CD4-positive, alpha-beta T cell treated with Interleukin-2 at 100 ng/mL for 4 hours (primary cell): ENCODE measurements around the gene CPB1.
"Not testable (repeated sequence)": the region's sequence is repeated elsewhere in the genome, so short reads cannot be mapped to it uniquely, and the experiment has no call there.

Experiments
- DNase-seq: peaks from one replicate; pipeline ENCODE4 v3.0.0-alpha.2; 2020; ENCODE audit warnings: low spot score

Gene CPB1

DNA sequence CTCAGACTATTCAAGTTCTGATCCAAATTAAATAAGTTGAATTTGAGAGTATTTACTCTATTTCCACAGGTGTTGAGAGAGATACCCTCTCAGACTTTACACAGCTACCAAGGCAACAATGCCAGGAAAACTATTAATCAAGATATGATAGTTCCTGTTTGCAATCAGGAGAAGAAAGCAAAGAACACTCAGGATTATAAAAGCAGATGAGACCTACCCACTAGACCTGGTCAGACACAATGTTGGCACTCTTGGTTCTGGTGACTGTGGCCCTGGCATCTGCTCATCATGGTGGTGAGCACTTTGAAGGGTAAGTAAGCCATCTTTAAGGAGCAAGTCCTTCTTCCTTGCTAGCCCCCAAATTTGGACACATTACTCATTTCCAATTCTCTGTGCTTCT, at the start of gene CPB1:
TSS of gene CPB1 (plus strand) at position 227 of the 400 bp plus-strand sequence. CDS start at position 240, 13 bp downstream.
- no peak for DNase-seq

DNA sequence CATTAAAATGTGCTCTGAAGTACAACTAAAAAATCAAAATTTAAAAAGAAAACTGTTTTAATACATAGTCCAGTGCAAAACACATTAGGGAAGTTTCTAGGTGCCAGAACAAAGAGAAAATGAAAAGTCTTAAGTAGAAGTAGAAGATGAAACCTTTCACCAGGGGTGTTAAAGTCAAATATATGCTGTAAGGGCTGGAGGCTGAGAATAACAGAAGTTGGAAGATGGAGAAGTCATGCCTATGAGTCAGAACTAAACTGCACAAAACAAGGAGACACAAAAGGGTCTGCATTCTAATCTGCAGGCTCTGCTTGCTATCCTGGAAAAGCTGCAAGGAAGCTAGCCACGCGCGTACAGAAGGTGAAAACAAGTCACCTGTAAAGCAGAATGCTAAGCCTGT, 48.7 kb upstream of the CPB1 start:
- DNase-seq = no peak

DNA sequence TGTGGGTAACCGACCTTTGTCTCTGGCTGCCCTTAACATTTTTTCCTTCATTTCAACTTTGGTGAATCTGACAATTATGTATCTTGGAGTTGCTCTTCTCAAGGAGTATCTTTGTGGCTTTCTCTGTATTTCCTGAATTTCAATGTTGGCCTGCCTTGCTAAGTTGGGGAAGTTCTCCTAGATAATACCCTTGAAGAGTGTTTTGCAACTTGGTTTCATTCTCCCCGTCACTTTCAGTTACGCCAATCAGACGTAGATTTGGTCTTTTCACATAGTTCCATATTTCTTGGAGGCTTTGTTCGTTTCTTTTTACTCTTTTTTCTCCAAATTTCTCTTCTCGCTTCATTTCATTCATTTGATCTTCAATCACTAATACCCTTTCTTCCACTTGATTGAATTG, 42.6 kb upstream of the CPB1 start:
- DNase-seq = not testable (repeated sequence)

DNA sequence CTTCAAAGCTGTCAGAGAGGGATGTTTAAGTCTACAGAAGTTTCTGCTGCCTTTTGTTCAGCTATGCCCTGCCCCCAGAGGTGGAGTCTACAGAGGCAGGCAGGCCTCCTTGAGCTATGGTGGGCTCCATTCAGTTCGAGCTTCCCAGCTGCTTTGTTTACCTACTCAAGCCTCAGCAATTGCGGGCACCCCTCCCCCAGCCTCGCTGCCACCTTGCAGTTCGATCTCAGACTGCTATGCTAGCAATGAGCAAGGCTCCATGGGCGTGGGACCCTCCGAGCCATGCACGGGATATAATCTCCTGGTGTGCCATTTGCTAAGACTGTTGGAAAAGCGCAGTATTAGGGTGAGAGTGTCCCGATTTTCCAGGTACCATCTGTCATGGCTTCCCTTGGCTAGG, 41.5 kb upstream of the CPB1 start:
- DNase-seq = not testable (repeated sequence)

DNA sequence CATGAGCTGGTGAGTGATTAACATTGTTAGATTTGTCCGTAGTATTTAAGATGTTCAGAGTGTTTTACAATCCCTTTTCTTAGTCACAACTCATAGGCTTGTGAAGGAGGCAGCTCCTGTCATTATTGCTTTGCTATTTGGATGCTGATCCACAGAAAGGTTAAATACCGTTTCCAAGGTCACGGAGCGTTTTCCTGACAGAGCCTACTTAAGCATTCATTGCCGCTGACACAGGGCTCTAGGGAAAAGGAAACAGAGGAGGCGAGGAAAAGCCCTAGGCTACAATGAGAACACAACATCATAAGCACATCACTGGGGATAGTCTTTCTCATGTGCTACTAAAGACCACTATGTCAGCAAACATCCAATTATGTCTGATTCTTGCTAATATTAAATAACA, 38.5 kb upstream of the CPB1 start:
- DNase-seq = no peak

DNA sequence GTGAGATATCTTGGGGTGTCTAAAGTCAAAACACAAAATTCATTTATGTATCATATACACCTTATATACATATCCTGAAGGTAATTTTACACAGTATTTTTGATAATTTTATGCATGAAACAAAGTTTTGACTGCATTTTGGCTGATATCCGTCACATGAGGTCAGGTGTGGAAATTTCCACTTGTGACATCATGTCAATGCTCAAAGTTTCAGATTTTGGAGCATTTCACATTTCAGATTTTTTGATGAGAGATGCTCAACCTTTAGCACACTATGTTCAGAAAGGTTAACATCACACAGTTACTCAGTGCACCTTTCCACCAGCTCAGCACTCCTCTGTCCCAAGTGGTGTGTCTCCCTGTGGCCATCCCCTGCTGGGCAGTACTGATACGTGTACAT, 37.7 kb upstream of the CPB1 start:
- DNase-seq = no peak

DNA sequence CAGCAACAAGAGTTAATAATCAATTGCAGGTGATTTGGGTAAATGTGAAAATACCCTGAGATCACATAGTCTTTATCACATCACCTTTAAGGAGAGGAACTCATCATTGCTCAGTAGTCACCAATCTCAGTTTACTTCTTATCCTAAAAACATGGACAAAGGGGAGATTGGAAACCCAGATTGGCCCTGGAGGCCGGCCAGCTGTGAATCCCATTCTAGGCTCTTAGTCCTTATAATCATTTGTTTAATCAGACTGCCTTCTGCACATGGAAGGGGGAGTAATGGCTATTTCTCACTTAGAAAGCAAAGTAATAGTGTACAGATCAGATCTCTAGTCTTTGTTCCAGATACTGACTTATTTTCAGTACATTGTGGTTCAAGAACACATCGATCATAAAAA, 37.2 kb upstream of the CPB1 start:
- no peak for DNase-seq

DNA sequence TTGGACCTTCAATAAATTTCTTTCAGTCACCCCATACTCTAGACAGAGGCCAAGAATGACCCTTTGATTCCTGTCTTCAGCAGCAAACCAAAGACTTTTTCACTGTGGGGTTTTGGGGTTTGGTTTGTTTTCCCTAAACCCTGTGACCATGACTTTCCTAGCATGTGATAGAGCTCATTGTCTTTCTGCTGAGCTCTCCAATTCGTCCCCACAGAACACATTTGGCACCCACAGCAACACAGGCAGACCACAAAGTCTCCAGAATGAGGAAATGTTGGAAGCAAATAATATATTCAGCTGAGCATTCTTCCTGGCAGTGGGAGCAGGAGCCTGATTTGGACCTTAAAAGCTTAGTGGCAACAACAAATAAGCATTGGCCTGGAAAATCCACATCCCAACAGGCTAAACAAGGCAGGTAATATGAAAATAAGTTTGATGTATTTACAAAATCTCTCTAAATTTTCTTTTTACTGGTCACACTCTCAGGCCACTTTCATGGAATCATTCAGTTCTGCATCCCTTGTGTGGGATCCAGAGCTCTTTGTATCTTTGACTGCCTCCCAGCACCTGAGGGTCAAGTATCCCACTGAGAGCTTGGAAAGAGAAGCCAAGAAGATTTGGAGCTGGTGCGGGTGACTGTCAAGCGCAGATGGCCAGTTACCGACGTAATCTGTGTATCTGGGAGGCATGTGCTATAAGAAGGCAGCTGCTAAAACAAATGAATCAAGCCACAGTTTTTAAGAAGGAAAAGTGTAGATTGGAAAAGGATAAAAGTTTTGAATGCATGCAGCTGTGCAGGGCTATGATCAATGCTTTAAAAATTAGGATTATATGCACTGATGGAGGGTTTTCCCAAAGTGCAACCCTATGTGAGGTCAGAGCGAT, 36.5 kb upstream of the CPB1 start:
- DNase-seq = no peak

DNA sequence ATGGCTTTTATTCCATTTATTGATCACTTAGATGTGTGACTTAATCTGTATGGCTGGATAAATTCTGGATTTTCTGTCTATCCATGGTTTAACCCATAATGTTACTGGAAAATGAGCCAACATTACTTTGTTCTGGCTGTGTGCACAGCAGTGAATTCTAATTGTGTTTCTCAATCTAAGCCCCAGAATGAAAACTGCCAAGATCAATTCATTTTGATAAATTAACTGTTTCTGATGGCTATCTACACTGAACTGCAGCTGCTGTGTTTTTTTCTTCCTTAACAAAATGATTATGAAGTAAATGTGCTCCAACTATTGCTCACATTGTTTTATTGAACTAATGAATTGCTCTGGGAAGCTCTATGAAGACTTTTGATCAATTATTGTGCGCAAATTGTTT, 35.7 kb upstream of the CPB1 start:
- no peak for DNase-seq

DNA sequence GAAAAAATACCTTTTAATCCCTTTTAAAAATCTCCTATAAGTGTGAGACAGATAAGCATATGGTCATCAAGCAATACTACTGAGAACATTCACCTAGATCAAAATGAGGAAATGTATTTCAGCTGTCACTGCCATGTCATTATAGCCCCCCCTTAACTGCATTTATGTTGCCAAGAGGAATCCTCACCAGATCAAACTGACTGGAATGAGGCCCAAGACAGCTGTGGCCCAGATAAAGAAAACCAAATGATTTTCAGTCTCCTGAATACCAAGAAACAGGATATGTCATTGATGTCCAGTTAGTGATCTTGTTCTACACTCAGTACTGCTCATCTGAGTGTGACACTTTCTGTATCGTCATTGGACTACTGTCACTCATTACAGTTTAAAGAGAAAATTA, 35.1 kb upstream of the CPB1 start:
- DNase-seq = no peak

DNA sequence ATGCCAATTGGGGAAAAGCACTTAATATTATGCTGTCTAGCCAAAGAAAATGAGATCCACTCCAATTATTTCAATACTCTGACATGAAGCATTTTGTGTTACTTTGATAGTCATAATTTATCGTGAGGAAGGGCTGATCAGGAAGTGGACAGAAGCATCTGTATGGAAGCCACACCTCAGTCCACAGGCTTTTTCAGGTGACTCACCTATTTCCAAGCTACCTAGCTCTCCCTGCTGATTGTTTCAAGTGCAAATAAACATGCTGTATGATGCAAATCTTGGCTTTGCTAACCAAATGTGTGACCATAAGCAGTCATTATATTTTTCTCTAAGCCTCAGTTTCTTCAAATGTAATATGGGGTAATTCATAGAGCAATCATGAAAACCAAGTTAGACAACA, 30.8 kb upstream of the CPB1 start:
- no peak for DNase-seq

DNA sequence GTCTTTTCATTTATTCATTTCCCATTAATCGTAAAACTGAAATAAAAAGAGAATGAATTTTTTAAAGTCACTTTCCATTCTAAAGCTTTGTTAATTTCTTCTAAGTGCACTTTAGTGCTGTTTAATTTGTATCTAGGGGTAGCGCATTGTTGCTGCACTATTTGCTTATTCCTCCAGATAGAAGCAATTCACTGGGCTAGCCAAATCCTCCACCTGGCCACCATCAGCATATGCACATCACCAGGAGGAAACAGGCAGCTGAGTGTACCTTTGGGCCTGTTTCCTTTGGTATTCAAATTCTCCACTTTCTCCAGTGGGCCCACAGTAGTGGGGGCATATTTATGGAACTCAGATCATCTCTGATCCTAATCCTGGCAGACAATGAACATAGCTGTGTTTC, 29.8 kb upstream of the CPB1 start:
- DNase-seq = no peak

DNA sequence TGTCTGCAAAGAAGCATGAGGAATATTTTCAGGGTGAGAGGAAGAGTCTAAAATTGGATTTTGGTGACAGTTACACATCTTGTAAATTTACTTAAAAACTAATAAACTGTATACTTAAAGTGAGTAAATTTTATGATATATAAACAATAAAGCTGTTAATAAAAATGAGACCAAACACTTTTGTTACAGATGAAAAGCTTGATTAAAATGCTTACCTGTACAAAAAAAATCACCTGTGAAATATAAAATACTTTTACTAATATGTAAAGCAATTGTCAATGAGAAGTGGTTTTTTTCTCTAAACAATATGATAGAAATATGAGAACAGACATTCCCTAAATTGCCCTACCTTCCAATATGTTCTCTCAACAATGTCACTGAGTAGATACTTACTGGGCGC, 27.2 kb upstream of the CPB1 start:
- no peak for DNase-seq

DNA sequence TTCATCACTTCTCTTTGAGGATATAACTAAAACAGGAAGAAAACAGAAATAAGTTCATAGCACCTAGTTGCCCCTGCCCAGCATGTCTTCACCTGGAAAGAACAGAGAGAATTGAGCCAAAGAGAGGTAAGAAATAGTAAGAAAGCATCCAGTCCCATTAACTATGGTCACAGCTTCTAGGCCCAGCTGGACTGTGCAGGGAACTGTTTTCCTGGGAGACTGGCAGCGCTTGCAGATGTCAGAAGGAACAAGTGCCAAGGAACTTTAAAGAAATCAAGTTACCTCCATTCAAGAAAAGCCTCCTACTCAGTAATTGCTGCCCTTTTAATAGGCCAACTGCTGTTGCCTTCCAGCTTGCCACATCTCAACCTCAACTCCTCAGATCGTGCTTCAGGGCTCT, 17.8 kb upstream of the CPB1 start:
- no peak for DNase-seq

DNA sequence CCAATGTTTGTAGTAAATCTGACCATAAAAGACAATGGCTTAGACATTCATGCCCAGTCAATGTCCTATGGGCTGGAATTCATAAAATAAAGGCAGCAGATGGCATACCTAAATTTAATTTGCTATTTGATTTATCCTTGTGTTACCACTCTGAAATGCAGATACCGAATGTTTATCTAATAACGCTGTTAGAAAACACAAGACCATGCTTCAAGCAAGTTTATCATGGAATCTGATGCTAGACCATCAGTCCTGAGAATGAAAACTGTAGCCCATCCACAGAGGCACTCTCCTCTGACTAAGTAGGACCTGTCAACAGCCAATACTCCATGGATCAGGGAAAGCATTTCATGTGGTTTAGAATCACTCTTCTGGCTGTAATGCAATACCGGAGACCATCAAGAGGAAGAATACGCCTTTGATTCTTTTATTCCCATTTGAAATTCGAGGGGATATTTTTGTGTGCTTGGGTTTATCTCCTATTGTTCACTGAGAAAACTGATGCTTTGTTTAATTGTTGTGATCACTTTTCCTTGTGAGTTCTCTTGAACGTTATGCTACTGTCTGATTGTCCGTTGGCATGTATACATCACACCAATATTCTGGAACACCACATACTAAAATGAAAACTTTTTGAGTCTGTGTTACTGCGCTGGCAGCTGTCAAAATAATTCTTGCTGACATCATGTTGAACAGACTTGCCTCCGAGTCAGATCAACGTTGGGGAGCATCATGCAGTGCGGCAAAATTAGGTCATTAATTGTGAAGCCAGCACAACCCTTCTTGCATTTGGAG, 12.1 kb upstream of the CPB1 start:
- no peak for DNase-seq

DNA sequence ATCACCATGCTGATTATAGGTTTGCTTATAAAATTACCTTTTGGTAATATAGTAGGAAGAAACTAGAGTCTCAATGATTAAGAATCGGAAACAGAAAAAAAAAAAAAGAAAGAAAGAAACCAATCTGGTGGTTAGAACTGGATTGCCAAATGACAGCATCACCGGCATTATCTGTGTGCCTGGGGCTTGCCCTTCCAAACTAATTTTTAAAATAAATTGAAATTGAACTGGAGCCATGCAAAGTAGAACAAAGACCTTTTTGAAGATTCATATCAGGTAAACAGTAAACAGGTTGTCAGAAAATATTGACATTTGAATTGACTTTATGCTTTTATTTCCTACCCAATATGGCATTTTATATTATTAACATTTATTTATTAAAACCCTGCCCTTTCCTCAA, 11.2 kb upstream of the CPB1 start:
- DNase-seq = no peak

DNA sequence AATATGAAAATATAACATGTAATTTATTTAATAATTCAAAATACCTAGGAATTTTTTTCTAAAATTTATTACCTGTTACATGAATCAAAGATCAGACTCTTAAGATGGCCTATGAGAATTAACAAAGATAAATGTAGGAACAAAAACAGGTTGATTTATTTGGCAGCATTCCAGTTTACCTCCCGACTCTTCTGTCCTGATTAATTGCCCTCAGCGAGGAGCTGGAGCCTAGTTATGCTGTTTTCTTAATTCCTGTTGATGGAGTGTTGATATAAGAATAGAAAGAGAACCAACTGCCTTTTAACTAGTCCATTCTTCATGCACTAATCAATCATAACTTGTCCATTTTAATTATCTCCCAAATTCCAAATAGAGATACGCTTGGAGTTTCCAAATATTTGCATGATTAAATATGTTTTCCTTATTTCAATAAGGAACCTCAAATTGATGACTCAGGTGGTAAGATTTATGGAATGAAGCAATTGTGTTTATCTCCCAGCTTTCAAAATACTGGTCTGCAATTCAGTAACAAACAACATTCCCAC, 10.6 kb upstream of the CPB1 start:
- DNase-seq = no peak

DNA sequence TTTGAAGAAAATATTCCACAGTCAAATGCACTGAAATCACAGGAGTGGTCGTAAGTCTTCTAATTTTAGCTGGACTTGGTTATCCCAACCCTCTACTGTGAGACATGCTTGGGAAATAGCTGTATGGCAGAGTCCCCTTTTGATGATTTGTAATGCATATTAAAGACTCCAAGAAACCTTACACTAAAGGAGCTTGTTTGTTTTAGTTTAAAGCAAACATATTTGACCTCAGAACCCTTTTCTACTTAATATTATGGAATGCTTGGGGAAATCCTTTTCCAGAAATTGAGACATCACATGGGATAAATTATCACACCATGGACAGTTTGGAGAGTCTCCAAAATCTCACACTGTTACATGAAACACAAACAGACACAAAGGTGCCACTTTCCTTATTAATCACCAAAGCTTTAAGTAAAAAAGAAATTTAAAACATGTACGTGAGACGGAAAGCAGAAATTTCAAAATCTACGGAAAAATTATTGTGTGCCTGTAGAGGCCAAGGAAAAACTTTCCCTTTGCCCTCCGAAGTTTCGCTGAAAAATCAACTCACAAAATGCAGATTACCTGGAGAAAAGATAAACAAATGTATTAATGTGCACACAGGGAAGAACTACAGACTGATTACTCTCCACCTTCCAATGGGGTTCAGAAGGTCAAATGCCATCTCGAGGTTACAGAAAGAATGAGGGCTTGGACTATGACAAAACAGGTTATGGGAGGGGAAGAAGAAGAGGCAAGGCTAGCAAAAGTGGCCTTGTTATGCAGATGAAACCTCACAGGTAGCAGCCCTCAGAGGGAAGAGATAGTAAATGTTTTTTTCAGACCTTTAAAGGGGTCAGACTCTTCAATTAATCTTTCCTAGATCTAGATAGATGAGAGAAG, 7.0 kb upstream of the CPB1 start:
- no peak for DNase-seq

DNA sequence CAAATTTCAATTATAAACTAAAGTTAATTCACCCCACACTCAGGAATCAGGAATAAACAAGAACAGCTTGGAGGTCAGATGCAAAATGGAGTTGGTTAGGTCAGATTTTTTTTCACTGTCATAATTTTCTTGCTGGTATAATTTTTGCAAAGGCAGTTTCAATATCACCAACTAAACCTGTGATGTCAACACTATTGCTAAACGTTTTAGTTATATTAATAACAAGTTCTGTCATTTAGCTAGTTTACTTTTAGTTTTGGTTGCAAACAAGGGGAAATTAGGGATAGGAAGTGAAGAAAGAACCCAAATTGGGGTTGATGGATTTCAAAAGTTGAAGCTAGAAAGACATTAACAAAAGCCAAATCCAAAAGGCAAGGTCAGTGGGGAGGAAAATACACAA, 4.6 kb upstream of the CPB1 start:
- no peak for DNase-seq

DNA sequence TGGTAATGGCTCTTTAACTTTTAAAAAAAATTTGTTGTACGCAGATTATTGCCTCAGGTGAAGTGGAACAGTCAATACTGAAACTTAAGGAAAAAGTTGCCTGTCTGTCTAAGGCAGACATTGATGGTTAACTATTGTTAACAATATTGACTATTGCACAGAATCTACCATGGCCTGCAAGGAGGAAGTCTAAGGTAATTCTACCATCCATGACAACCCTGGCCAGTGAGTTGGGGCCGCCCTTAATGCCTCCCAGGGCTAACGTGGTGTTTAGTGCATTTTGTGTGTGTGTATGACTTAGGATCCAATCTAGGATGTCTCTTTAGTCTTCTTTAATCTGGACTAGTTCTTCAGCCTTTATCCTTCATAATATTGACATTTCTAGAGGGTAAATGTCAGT, 2.1 kb upstream of the CPB1 start:
- DNase-seq = no peak

DNA sequence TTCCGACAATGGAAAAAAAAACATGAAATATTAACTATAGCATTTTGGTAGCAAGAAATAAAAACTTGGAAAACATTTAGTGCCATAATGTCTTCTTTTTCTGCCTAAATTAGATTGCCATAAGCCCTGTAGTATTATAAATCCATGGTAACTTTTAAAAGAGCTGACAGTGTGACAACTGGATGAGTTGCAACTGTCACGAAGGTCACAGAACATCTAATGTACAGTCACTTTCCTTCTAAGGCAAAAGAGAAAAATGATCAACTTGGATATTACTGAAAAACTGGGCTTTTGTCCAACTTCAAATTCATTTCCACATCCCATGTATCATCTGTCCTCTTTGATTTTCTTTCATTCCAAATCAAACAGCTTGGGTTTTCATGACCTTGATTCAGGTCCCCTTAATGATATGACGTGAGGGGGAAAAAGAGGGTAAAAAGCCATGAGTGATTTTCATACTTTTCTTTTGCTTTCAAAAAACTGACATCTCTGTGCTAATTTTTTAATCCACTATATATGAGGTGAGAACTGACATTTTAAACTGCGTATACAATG, 602 bp downstream of the CPB1 start:
- DNase-seq = no peak

DNA sequence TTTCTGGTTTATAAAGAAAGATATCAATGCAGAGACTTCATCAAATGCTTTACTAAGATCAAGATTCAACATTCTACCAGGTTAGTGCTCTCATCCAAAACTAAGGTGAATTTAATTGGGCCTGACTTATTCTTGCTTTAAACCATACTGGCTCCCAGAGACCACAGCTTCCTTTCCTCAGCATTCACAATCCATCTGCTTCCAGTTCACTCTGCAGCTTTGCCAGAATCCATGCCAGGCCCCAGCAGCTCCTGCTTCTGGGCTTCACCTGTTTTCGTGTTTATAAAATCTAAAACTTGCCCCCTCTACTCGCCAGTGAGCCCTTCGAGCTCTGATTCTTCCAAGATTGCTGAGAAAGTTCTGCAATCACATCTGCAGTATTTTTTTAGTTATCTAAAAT, 2.3 kb downstream of the CPB1 start:
- DNase-seq = no peak
